Right cardiac atrium (tissue), 5 donors: Measurements from ENCODE around the gene ABCC3. TPM values are rescaled to one million over a fixed set of nuclear protein-coding genes. Genes with fewer than 3 reads are reported as not detected.

Experiments used
- ATAC-seq, 2 donors: fragments of 200-7000 bp; cut with Tn5 transposase; one replicate each; pipeline versions ENCODE4 v1.8.0 to v1.9.1; 2020; ENCODE audit warnings: moderate library complexity in 2 of 2, mild to moderate bottlenecking in 1 of 2
- DNase-seq, 3 donors: peaks; one replicate each; pipeline ENCODE4 v3.0.0-alpha.2; 2020
- H3K27ac ChIP-seq: one replicate; pipeline ENCODE4 v1.5.1; 2013; ENCODE audit warnings: mild to moderate bottlenecking, low read length, control low read depth, moderate library complexity
- H3K27me3 ChIP-seq: one replicate; pipeline ENCODE4 v1.6.1; 2013; ENCODE audit not compliant: control insufficient read depth, insufficient read depth
- H3K4me1 ChIP-seq: one replicate; pipeline ENCODE4 v1.6.1; 2013; ENCODE audit warnings: low read length; ENCODE audit not compliant: control insufficient read depth, insufficient read depth
- H3K4me3 ChIP-seq: one replicate; pipeline ENCODE4 v1.5.1; 2013; ENCODE audit warnings: low read length, control low read depth
- H3K9me3 ChIP-seq: one replicate; pipeline ENCODE4 v1.6.1; 2013; ENCODE audit warnings: low read length; ENCODE audit not compliant: control insufficient read depth
- WGBS: extraction: QIAGEN DNeasy Blood & Tissue Kit; methylation state at CpG from one replicate; pipeline ENCODE4 v1.1.7; 2013; 5-methylcytosine and 5-hydroxymethylcytosine counted together
- intact Hi-C, 4 donors: fragments of 100-400 bp; cut with DNase I; formaldehyde crosslinking; loops; one replicate each; pipeline versions ENCODE4 v1.11.0 to v1.14.0; 2022 to 2023
- polyA plus RNA-seq: library from polyadenylated mRNA; stranded (reverse); fragments of 200-250 nt; gene quantifications from one replicate; pipeline ENCODE4 v1.2.3, GENCODE V29; 2013
- total RNA-seq, 4 donors: library from RNA; stranded (reverse); fragmentation: NEBNext Ultra II Directional; extraction: Animal tissue kit (Norgen Biotek cat#: 25700); gene quantifications; one replicate each; pipeline ENCODE4 v1.2.1, GENCODE V29; 2021
- donor health status: healthy with polysubstance abuse.
- donor health status: DM: no; HTN: yes; CAD: no.
- donor health status: DM: no; HTN: no; CAD: no.
- donor health status: DM: no; HTN: yes; CAD: no; lungs with severe emphysema.
- donor health status: DM: yes; HTN: yes; CAD: no.

Gene ABCC3
- total and polyA plus RNA-seq, 5 donors = 1.2 to 5.9 (median 2.1) TPM

- no peaks in the 10 kb centered on the region for H3K27me3 ChIP-seq
- no peak for ATAC-seq
- H3K9me3 ChIP-seq = no peaks in the 10 kb centered on the region
- intact Hi-C loops = no loop called here
- 82% methylated on average over 7 of the region's 7 CpGs for WGBS
- no peak overlapping the region for H3K27ac ChIP-seq
- DNase-seq = no peak
- H3K4me1 ChIP-seq = no peaks in the 10 kb centered on the region
- no peak overlapping the region for H3K4me3 ChIP-seq
Observed at GRCh38 chr17:50649042-50649908, 14.6 kb downstream of the ABCC3 start.

GRCh38 chr17:50651661-50652060, 17.0 kb downstream of the ABCC3 start:
- DNase-seq (no peak), ATAC-seq (no peak)
- no peaks in the 10 kb centered on the region for H3K4me1 ChIP-seq
- WGBS = 93% methylated on average over 2 of the region's 2 CpGs
- H3K9me3 ChIP-seq = no peaks in the 10 kb centered on the region
- intact Hi-C loops = no loop called here
- H3K4me3 ChIP-seq = no peak overlapping the region
- no peaks in the 10 kb centered on the region for H3K27me3 ChIP-seq
- no peak overlapping the region for H3K27ac ChIP-seq

GRCh38 chr17:50653738-50654137, 19.1 kb downstream of the ABCC3 start:
- Histone ChIP-seq H3K9me3 (no peaks in the 10 kb centered on the region), H3K27ac (no peak overlapping the region), H3K4me1 (no peaks in the 10 kb centered on the region), H3K4me3 (no peak overlapping the region), H3K27me3 (no peaks in the 10 kb centered on the region)
- 85% methylated on average over 3 of the region's 3 CpGs for WGBS
- ATAC-seq = no peak
- no peak for DNase-seq
- intact Hi-C loops = no loop called here

GRCh38 chr17:50656509-50656908, 21.8 kb downstream of the ABCC3 start:
- ATAC-seq (no peak), DNase-seq (no peak)
- intact Hi-C loops = no loop called here
- H3K4me3 ChIP-seq = no peak overlapping the region
- no peaks in the 10 kb centered on the region for H3K27me3 ChIP-seq
- peaks cover 16% of the 10 kb centered on the region for H3K4me1 ChIP-seq
- 93% methylated on average over 5 of the region's 5 CpGs for WGBS
- H3K9me3 ChIP-seq = no peaks in the 10 kb centered on the region
- no peak overlapping the region for H3K27ac ChIP-seq

GRCh38 chr17:50657054-50657453, 22.4 kb downstream of the ABCC3 start:
- Histone ChIP-seq H3K27me3 (no peaks in the 10 kb centered on the region), H3K9me3 (no peaks in the 10 kb centered on the region), H3K4me3 (no peak overlapping the region), H3K4me1 (peaks cover 22% of the 10 kb centered on the region), H3K27ac (no peak overlapping the region)
- 92% methylated on average over 7 of the region's 7 CpGs for WGBS
- intact Hi-C loops = no loop called here
- no peak for ATAC-seq
- DNase-seq = no peak

- ATAC-seq (no peak), DNase-seq (peak in 1 of 3 donors; percentile 26)
- Histone ChIP-seq H3K4me3 (no peak overlapping the region), H3K27me3 (no peaks in the 10 kb centered on the region), H3K9me3 (no peaks in the 10 kb centered on the region), H3K27ac (no peak overlapping the region), H3K4me1 (peaks cover 24% of the 10 kb centered on the region)
- intact Hi-C loops = no loop called here
- 87% methylated on average over 7 of the region's 7 CpGs for WGBS
Observed at GRCh38 chr17:50657627-50658026, 22.9 kb downstream of the ABCC3 start.

- intact Hi-C loops = no loop called here
- no peak for ATAC-seq
- Histone ChIP-seq H3K4me3 (no peak overlapping the region), H3K27me3 (no peaks in the 10 kb centered on the region), H3K27ac (no peak overlapping the region), H3K9me3 (no peaks in the 10 kb centered on the region), H3K4me1 (peaks cover 24% of the 10 kb centered on the region)
- WGBS = 48% methylated on average over 6 of the region's 6 CpGs
- DNase-seq = no peak
Observed at GRCh38 chr17:50658616-50659015, 23.9 kb downstream of the ABCC3 start.

GRCh38 chr17:50659179-50659578, 24.5 kb downstream of the ABCC3 start:
- intact Hi-C loops = no loop called here
- Histone ChIP-seq H3K4me1 (peaks cover 24% of the 10 kb centered on the region), H3K27me3 (no peaks in the 10 kb centered on the region), H3K27ac (no peak overlapping the region), H3K9me3 (no peaks in the 10 kb centered on the region), H3K4me3 (no peak overlapping the region)
- WGBS = 76% methylated on average over 10 of the region's 10 CpGs
- ATAC-seq = no peak
- DNase-seq = no peak

GRCh38 chr17:50660042-50660886, 25.6 kb downstream of the ABCC3 start:
- ATAC-seq (peak; percentile 64 to 66), DNase-seq (peak; percentile 66 to 82 (median 81))
- intact Hi-C loops = no loop called here
- H3K9me3 ChIP-seq = no peaks in the 10 kb centered on the region
- WGBS = 27% methylated on average over 11 of the region's 11 CpGs
- H3K4me3 ChIP-seq = no peak overlapping the region
- H3K4me1 ChIP-seq = peaks cover 24% of the 10 kb centered on the region
- H3K27me3 ChIP-seq = no peaks in the 10 kb centered on the region
- peak overlapping the region; percentile 60 for H3K27ac ChIP-seq

GRCh38 chr17:50660887-50661345, 26.2 kb downstream of the ABCC3 start:
- intact Hi-C loops = no loop called here
- no peaks in the 10 kb centered on the region for H3K27me3 ChIP-seq
- DNase-seq (no peak), ATAC-seq (peak; percentile 4 to 5)
- no peaks in the 10 kb centered on the region for H3K9me3 ChIP-seq
- 79% methylated on average over 10 of the region's 10 CpGs for WGBS
- H3K4me1 ChIP-seq = peaks cover 24% of the 10 kb centered on the region
- no peak overlapping the region for H3K4me3 ChIP-seq
- peak overlapping the region; percentile 60 for H3K27ac ChIP-seq

GRCh38 chr17:50661348-50661747, 26.7 kb downstream of the ABCC3 start:
- Histone ChIP-seq H3K4me1 (peaks cover 24% of the 10 kb centered on the region), H3K4me3 (no peak overlapping the region), H3K9me3 (no peaks in the 10 kb centered on the region), H3K27ac (peak overlapping the region; percentile 3), H3K27me3 (no peaks in the 10 kb centered on the region)
- ATAC-seq (no peak), DNase-seq (no peak)
- intact Hi-C loops = no loop called here
- 87% methylated on average over 5 of the region's 5 CpGs for WGBS
